Effector memory CD4-positive, alpha-beta T cell (primary cell): ENCODE results near the gene ZBTB16.

Source experiments
- DNase-seq, 3 donors: peaks; one replicate each; pipeline ENCODE4 v3.0.0-alpha.2; 2020
- H3K27ac ChIP-seq: 2 replicates; pipeline ENCODE4 v1.7.0; 2013; ENCODE audit warnings: mild to moderate bottlenecking, low read length, moderate library complexity; ENCODE audit not compliant: insufficient read depth, poor library complexity, severe bottlenecking
- H3K27me3 ChIP-seq: replicated peaks from 2 replicates; pipeline ENCODE4 v1.7.0; 2013; ENCODE audit warnings: mild to moderate bottlenecking, low read length; ENCODE audit not compliant: insufficient read depth, control insufficient read depth, poor library complexity, severe bottlenecking
- H3K36me3 ChIP-seq: 2 replicates; pipeline ENCODE4 v1.7.0; 2013; ENCODE audit warnings: mild to moderate bottlenecking, low read length, moderate library complexity; ENCODE audit not compliant: control insufficient read depth, insufficient read depth
- H3K4me1 ChIP-seq: 2 replicates; pipeline ENCODE4 v1.7.0; 2013; ENCODE audit warnings: low read length, mild to moderate bottlenecking; ENCODE audit not compliant: control insufficient read depth, insufficient read depth, poor library complexity, severe bottlenecking
- H3K4me3 ChIP-seq: 2 replicates; pipeline ENCODE4 v1.7.0; 2013; ENCODE audit warnings: low read length, low read depth, mild to moderate bottlenecking; ENCODE audit not compliant: insufficient read depth, poor library complexity, severe bottlenecking
- H3K9me3 ChIP-seq: 2 replicates; pipeline ENCODE4 v1.7.0; 2013; ENCODE audit warnings: mild to moderate bottlenecking, low read length, moderate library complexity; ENCODE audit not compliant: control insufficient read depth

The ZBTB16 gene

GRCh38 chr11:114183044-114183511, 123.6 kb downstream of the ZBTB16 start:
- Histone ChIP-seq H3K27me3 (no peaks in the 10 kb centered on the region), H3K27ac (peak overlapping the region; percentile 62), H3K4me3 (no peak overlapping the region), H3K9me3 (no peaks in the 10 kb centered on the region), H3K36me3 (no peaks in the 10 kb centered on the region), H3K4me1 (peaks cover 42% of the 10 kb centered on the region)
- DNase-seq, result peak; percentile 42 to 58 (median 48)

- Histone ChIP-seq H3K36me3 (no peaks in the 10 kb centered on the region), H3K9me3 (no peaks in the 10 kb centered on the region), H3K4me1 (peaks cover 21% of the 10 kb centered on the region), H3K4me3 (no peak overlapping the region), H3K27me3 (no peaks in the 10 kb centered on the region), H3K27ac (no peak overlapping the region)
- DNase-seq, result no peak
Measured at GRCh38 chr11:114185436-114185835, 125.9 kb downstream of the ZBTB16 start.

GRCh38 chr11:114187173-114187572, 127.7 kb downstream of the ZBTB16 start:
- Histone ChIP-seq H3K27ac (no peak overlapping the region), H3K36me3 (no peaks in the 10 kb centered on the region), H3K27me3 (no peaks in the 10 kb centered on the region), H3K9me3 (no peaks in the 10 kb centered on the region), H3K4me1 (peaks cover 19% of the 10 kb centered on the region), H3K4me3 (no peak overlapping the region)
- no peak for DNase-seq

- no peaks in the 10 kb centered on the region for H3K27me3 ChIP-seq
- no peaks in the 10 kb centered on the region for H3K9me3 ChIP-seq
- DNase-seq, result no peak
- H3K4me3 ChIP-seq, result no peak overlapping the region
- no peak overlapping the region for H3K27ac ChIP-seq
- H3K36me3 ChIP-seq, result no peaks in the 10 kb centered on the region
- peaks cover 3% of the 10 kb centered on the region for H3K4me1 ChIP-seq
Measured at GRCh38 chr11:114188851-114189570, 129.5 kb downstream of the ZBTB16 start.

GRCh38 chr11:114190630-114191029, 131.1 kb downstream of the ZBTB16 start:
- H3K9me3 ChIP-seq, result no peaks in the 10 kb centered on the region
- no peak overlapping the region for H3K27ac ChIP-seq
- H3K4me1 ChIP-seq, result no peaks in the 10 kb centered on the region
- H3K27me3 ChIP-seq, result no peaks in the 10 kb centered on the region
- no peak overlapping the region for H3K4me3 ChIP-seq
- DNase-seq, result no peak
- H3K36me3 ChIP-seq, result no peaks in the 10 kb centered on the region

GRCh38 chr11:114191893-114192292, 132.4 kb downstream of the ZBTB16 start:
- H3K27ac ChIP-seq, result no peak overlapping the region
- no peak for DNase-seq

GRCh38 chr11:114192841-114193389, 133.4 kb downstream of the ZBTB16 start:
- no peak overlapping the region for H3K27ac ChIP-seq
- H3K27me3 ChIP-seq, result no peaks in the 10 kb centered on the region
- H3K4me1 ChIP-seq, result no peaks in the 10 kb centered on the region
- no peaks in the 10 kb centered on the region for H3K36me3 ChIP-seq
- H3K9me3 ChIP-seq, result no peaks in the 10 kb centered on the region
- DNase-seq, result no peak
- H3K4me3 ChIP-seq, result no peak overlapping the region

More at GRCh38 chr11:114191893-114192292, 132.4 kb downstream of the ZBTB16 start:
- Histone ChIP-seq H3K4me1 (no peaks in the 10 kb centered on the region), H3K27me3 (no peaks in the 10 kb centered on the region), H3K9me3 (no peaks in the 10 kb centered on the region), H3K4me3 (no peak overlapping the region), H3K36me3 (no peaks in the 10 kb centered on the region)

- no peak for DNase-seq
- Histone ChIP-seq H3K36me3 (no peaks in the 10 kb centered on the region), H3K9me3 (no peaks in the 10 kb centered on the region), H3K4me1 (no peaks in the 10 kb centered on the region), H3K4me3 (no peak overlapping the region), H3K27me3 (no peaks in the 10 kb centered on the region), H3K27ac (no peak overlapping the region)
Measured at GRCh38 chr11:114193730-114194679, 134.5 kb downstream of the ZBTB16 start.

- no peak overlapping the region for H3K4me3 ChIP-seq
- no peaks in the 10 kb centered on the region for H3K9me3 ChIP-seq
- H3K36me3 ChIP-seq, result no peaks in the 10 kb centered on the region
- H3K4me1 ChIP-seq, result no peaks in the 10 kb centered on the region
- H3K27ac ChIP-seq, result no peak overlapping the region
- no peak for DNase-seq
- no peaks in the 10 kb centered on the region for H3K27me3 ChIP-seq
Measured at GRCh38 chr11:114194702-114195101, 135.2 kb downstream of the ZBTB16 start.
